ELR (cell line): ENCODE data around the gene ANKRD11.
"Not testable (repeated sequence)": the region's sequence is repeated elsewhere in the genome, so short reads cannot be mapped to it uniquely, and the experiment has no call there.

ENCODE experiments used
- DNase-seq: peaks from one replicate; pipeline ENCODE4 v3.0.0-alpha.2; 2015; ENCODE audit warnings: low read depth

Gene ANKRD11

GRCh38 chr16:89363621-89364393 lies 126.6 kb downstream of the ANKRD11 start:
- DNase-seq = peak; percentile 87

GRCh38 chr16:89362540-89363223 lies 127.7 kb downstream of the ANKRD11 start:
- DNase-seq = not testable (repeated sequence)

GRCh38 chr16:89361751-89362539 lies 128.4 kb downstream of the ANKRD11 start:
- no peak for DNase-seq

GRCh38 chr16:89360760-89361435 lies 129.5 kb downstream of the ANKRD11 start:
- no peak for DNase-seq

GRCh38 chr16:89359264-89360147 lies 130.9 kb downstream of the ANKRD11 start:
- DNase-seq = no peak

- DNase-seq = no peak
Observed at GRCh38 chr16:89358030-89359005, 132.0 kb downstream of the ANKRD11 start.

- DNase-seq = no peak
Observed at GRCh38 chr16:89357055-89357816, 133.1 kb downstream of the ANKRD11 start.

- DNase-seq = no peak
Observed at GRCh38 chr16:89355686-89356085, 134.7 kb downstream of the ANKRD11 start.

- DNase-seq = no peak
Observed at GRCh38 chr16:89355007-89355406, 135.4 kb downstream of the ANKRD11 start.

- DNase-seq = no peak
Observed at GRCh38 chr16:89354325-89354724, 136.0 kb downstream of the ANKRD11 start.

- no peak for DNase-seq
Observed at GRCh38 chr16:89352091-89352681, 138.2 kb downstream of the ANKRD11 start.

GRCh38 chr16:89351645-89352044 lies 138.7 kb downstream of the ANKRD11 start:
- no peak for DNase-seq

- peak; percentile 49 for DNase-seq
Observed at GRCh38 chr16:89350701-89351380, 139.5 kb downstream of the ANKRD11 start.

GRCh38 chr16:89349947-89350633 lies 140.3 kb downstream of the ANKRD11 start:
- no peak for DNase-seq

- no peak for DNase-seq
Observed at GRCh38 chr16:89347807-89348206, 142.6 kb downstream of the ANKRD11 start.

- DNase-seq = no peak
Observed at GRCh38 chr16:89346869-89347268, 143.5 kb downstream of the ANKRD11 start.

- no peak for DNase-seq
Observed at GRCh38 chr16:89345642-89346150, 144.7 kb downstream of the ANKRD11 start.
